H1 (cell line): ENCODE measurements around the gene PDZK1IP1. TPM values are rescaled to one million over a fixed set of nuclear protein-coding genes. Genes with fewer than 3 reads are reported as not detected.

ENCODE experiments used
- CTCF ChIP-seq, 3 experiments: IDR thresholded peaks; 1 replicate in 2 of 3; 2 replicates in 1 of 3; pipeline versions ENCODE4 v1.5.1 to v1.6.1; 2011; ENCODE audit warnings: low read length in 3 of 3, mild to moderate bottlenecking in 3 of 3, inconsistent platforms in 2 of 3, low read depth in 1 of 3, moderate library complexity in 1 of 3; ENCODE audit not compliant: insufficient read depth in 1 of 3; ENCODE audit errors: control extremely low read depth in 1 of 3
- JUND ChIP-seq: IDR thresholded peaks from 2 replicates; pipeline ENCODE4 v1.6.1; 2011; ENCODE audit warnings: mild to moderate bottlenecking, improper control_type of control experiment, low read length
- NRF1 ChIP-seq: IDR thresholded peaks from 2 replicates; pipeline ENCODE4 v1.6.1; 2011; ENCODE audit warnings: mild to moderate bottlenecking, low read depth, low read length, improper control_type of control experiment
- RBBP5 ChIP-seq: IDR thresholded peaks from 2 replicates; pipeline ENCODE4 v1.7.1; 2012; ENCODE audit warnings: low read depth, mild to moderate bottlenecking, inconsistent platforms, low read length, moderate library complexity, borderline replicate concordance
- TAF1 ChIP-seq: IDR thresholded peaks from 2 replicates; pipeline ENCODE4 v1.6.1; 2011; ENCODE audit warnings: mild to moderate bottlenecking, low read depth, low read length
- polyA plus RNA-seq, 7 experiments: library from polyadenylated mRNA; depleted of rRNA in 3 of 7; stranded (reverse) in 5 of 7; unstranded in 2 of 7; fragments of >200 nt in 5 of 7; fragments of 200-250 nt in 2 of 7; gene quantifications; 1 replicate in 5 of 7; 2 replicates in 1 of 7; 4 replicates in 1 of 7; pipeline versions ENCODE4 v1.2.1 to v1.2.3, GENCODE V29; 2011 to 2013; ENCODE audit warnings: missing spikeins in 2 of 7, mixed read lengths in 2 of 7
- total RNA-seq: library from RNA; stranded (reverse); fragmentation: NEBNext Ultra II Directional; extraction: Animal tissue kit (Norgen Biotek cat#: 25700); gene quantifications from 2 replicates; pipeline ENCODE4 v1.2.1, GENCODE V29; 2021

PDZK1IP1 gene
- total and polyA plus RNA-seq, 2 of the 8 experiments (the other 6 are each of a cell fraction or from before 2014, with no cell fraction given), result 0.17 TPM; not detected in 1

GRCh38 chr1:47191940-47192457 lies 2.2 kb upstream of the PDZK1IP1 start (continued):
- TF ChIP-seq TAF1 (no peak), RBBP5 (no peak), NRF1 (no peak), CTCF (IDR thresholded peaks at IDR 0.05; ENCODE audit: control extremely low read depth in 1 of 3, insufficient read depth in 1 of 3, low read depth in 1 of 3, low read length in 3 of 3) (no peak), JUND (no peak)
